ENCODE results near the gene NCAM1.

DNA sequence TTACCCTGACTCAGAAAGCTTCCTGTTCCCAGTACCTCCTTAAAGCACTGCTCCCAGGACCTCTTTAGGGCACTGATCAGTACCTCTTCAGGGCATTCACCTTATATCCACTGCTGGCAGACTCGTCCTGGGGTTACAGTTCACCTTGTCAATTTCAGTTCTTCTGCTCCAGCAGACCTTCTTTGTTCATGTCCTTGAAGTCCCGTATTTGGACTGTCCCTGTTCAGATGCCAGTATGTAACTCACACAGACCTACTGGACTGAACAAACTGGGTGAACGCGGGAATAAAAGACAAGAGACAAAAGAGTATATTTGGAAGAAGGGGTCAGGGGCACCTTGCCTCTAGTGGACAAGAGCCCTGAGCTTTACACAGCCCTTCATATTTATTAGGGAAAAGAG is 31.8 kb upstream of the NCAM1 start:
- TF ChIP-seq POLR2A (IDR thresholded peaks at IDR 0.05): no peak
- TF ChIP-seq, protein P1, sequence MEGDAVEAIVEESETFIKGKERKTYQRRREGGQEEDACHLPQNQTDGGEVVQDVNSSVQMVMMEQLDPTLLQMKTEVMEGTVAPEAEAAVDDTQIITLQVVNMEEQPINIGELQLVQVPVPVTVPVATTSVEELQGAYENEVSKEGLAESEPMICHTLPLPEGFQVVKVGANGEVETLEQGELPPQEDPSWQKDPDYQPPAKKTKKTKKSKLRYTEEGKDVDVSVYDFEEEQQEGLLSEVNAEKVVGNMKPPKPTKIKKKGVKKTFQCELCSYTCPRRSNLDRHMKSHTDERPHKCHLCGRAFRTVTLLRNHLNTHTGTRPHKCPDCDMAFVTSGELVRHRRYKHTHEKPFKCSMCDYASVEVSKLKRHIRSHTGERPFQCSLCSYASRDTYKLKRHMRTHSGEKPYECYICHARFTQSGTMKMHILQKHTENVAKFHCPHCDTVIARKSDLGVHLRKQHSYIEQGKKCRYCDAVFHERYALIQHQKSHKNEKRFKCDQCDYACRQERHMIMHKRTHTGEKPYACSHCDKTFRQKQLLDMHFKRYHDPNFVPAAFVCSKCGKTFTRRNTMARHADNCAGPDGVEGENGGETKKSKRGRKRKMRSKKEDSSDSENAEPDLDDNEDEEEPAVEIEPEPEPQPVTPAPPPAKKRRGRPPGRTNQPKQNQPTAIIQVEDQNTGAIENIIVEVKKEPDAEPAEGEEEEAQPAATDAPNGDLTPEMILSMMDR (IDR thresholded peaks at IDR 0.05): no peak

Measured in right lobe of liver (tissue), 4 donors.